OCI-LY1 (cell line): ENCODE results near the gene FAM240A.

Source experiments
- H2AFZ ChIP-seq: fragments of 200-600 bp; sonication (generic), shearing (Covaris generic); 2 replicates; pipeline ENCODE4 v1.6.0; 2014; ENCODE audit warnings: antibody characterized with exemption, mild to moderate bottlenecking, low read length
- H3F3A ChIP-seq: fragments of 200-600 bp; sonication (generic), shearing (Covaris generic); 2 replicates; pipeline ENCODE4 v1.6.0; 2014; ENCODE audit warnings: mild to moderate bottlenecking, antibody characterized with exemption, low read length, moderate library complexity; ENCODE audit not compliant: insufficient read depth
- H3K27ac ChIP-seq: fragments of 200-600 bp; sonication (generic); 2 replicates; pipeline ENCODE4 v1.5.1; 2014; ENCODE audit warnings: low read length, mixed run types, mild to moderate bottlenecking, low read depth; ENCODE audit not compliant: poor library complexity, severe bottlenecking
- H3K27me3 ChIP-seq: fragments of 200-600 bp; sonication (generic); 2 replicates; pipeline ENCODE4 v1.6.0; 2014; ENCODE audit warnings: antibody characterized with exemption, mild to moderate bottlenecking, low read length, moderate library complexity; ENCODE audit not compliant: insufficient read depth
- H3K36me3 ChIP-seq: fragments of 200-600 bp; sonication (generic); 2 replicates; pipeline ENCODE4 v1.6.1; 2014; ENCODE audit warnings: mild to moderate bottlenecking, antibody characterized with exemption, low read length, moderate library complexity, mixed read lengths; ENCODE audit not compliant: insufficient read depth
- H3K4me1 ChIP-seq: fragments of 200-600 bp; sonication (generic); 2 replicates; pipeline ENCODE4 v1.5.1; 2014; ENCODE audit warnings: mild to moderate bottlenecking, low read length, moderate library complexity; ENCODE audit not compliant: insufficient read depth, severe bottlenecking
- H3K4me2 ChIP-seq: fragments of 200-600 bp; sonication (generic), shearing (Covaris generic); 2 replicates; pipeline ENCODE4 v1.6.1; 2014; ENCODE audit warnings: low read length
- H3K4me3 ChIP-seq: fragments of 200-600 bp; sonication (generic); 2 replicates; pipeline ENCODE4 v1.5.1; 2014; ENCODE audit warnings: low read length, low read depth, mild to moderate bottlenecking, mixed read lengths; ENCODE audit not compliant: poor library complexity, severe bottlenecking
- H3K79me2 ChIP-seq: fragments of 200-600 bp; shearing (Covaris generic); 2 replicates; pipeline ENCODE4 v1.6.1; 2016; ENCODE audit warnings: mixed run types, low read length, mixed read lengths; ENCODE audit not compliant: insufficient read depth
- H3K9ac ChIP-seq: fragments of 200-600 bp; sonication (generic), shearing (Covaris generic); 2 replicates; pipeline ENCODE4 v1.6.1; 2014; ENCODE audit warnings: mild to moderate bottlenecking, low read length, mixed read lengths
- H3K9me2 ChIP-seq: fragments of 200-600 bp; sonication (generic), shearing (Covaris generic); 2 replicates; pipeline ENCODE4 v1.6.1; 2014; ENCODE audit warnings: low read depth, mild to moderate bottlenecking, low read length, mixed read lengths
- H3K9me3 ChIP-seq: fragments of 200-600 bp; shearing (Covaris generic); 2 replicates; pipeline ENCODE4 v1.6.1; 2014; ENCODE audit warnings: low read length, mixed read lengths
- H4K20me1 ChIP-seq: fragments of 200-600 bp; sonication (generic), shearing (Covaris generic); 2 replicates; pipeline ENCODE4 v1.6.0; 2016; ENCODE audit warnings: mild to moderate bottlenecking, low read length; ENCODE audit not compliant: insufficient read depth
- EZH2 ChIP-seq: fragments of 200-600 bp; sonication (generic), shearing (Covaris generic); IDR thresholded peaks from 2 replicates; pipeline ENCODE4 v1.8.0; 2017; ENCODE audit warnings: borderline replicate concordance, mixed run types, mild to moderate bottlenecking, antibody characterized with exemption, low read length, moderate library complexity, mixed read lengths
- TF ChIP-seq, protein P1 (sequence below): fragments of 200-600 bp; sonication (generic), shearing (Covaris generic); IDR thresholded peaks from 2 replicates; pipeline ENCODE4 v1.5.1; 2017; ENCODE audit warnings: mild to moderate bottlenecking, antibody characterized with exemption, low read length, moderate library complexity, mixed read lengths

The FAM240A gene

DNA sequence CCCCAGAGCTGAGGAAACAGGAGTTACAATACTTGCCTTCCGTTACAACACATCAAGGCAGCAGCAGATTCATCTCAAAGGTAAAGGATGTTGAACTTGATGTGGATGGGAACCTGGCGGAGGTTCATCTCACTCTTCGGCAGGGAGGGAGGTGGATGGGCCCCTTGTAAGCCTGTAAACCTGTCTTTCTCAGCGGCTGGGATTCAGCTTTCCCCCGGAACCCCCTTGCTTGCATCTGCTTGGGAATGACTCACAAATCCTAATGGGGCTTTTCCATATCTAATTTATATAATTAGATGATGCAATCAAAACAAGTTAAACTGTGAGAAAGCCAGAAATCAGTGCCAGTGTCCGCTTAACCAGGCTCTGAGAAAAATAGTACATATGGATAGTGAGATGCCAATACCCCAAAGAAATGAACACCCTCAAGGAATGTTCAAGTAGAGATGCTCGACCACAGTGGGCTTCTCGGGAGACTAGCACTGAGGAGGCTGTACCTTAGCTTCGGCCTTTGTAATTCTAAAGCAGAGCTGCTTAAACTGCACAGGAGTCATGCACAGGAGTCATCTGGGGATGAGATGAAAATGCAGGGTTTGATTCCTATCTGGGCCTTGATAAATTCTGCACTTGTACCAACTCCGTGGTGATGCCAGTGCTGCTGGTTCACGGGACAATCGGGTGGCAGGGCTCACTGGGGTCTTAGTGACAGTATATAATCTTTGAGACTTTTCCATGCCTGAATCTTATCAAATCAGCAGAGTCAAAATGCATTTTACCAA is 2.2 kb upstream of the FAM240A start:
- H3K9me3 ChIP-seq, result no peaks in the 10 kb centered on the region

DNA sequence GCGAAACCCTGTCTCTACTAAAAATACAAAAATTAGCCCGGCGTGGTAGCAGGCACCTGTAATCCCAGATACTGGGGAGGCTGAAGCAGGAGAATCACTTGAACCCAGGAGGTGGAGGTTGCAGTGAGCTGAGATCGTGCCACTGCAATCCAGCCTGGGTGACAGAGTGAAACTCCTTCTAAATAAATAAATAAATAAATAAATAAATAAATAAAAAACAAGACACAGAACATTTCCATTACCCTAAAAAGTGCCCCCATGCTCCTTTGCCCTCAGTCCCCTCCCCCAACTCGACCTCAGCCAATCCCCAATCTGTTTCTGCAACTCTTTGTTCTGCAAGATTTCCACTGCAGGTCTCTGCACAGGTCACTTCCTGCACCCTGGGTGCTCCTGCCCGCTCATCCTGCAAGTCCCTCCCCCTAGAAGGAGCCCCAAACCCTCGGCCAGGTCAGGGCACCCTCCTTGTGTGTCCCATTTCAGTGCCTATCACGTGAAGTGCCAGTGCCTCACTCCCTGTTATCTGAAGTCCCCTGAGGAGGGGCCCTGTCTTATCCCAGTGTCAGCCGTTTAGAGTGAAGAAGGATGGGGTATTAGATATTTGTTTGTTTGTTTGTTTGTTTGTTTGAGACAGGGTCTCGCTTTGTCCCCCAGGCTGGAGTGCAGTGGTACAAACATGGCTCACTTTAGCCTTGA is 1.1 kb downstream of the FAM240A start:
- no peaks in the 10 kb centered on the region for H3K79me2 ChIP-seq
- no peaks in the 10 kb centered on the region for H4K20me1 ChIP-seq
- no peak overlapping the region for H2AFZ ChIP-seq
- no peak overlapping the region for H3K4me2 ChIP-seq
- H3F3A ChIP-seq, result no peaks in the 10 kb centered on the region
- no peaks in the 10 kb centered on the region for H3K9me2 ChIP-seq
- no peaks in the 10 kb centered on the region for H3K27me3 ChIP-seq
- no peak overlapping the region for H3K4me3 ChIP-seq
- H3K27ac ChIP-seq, result no peak overlapping the region
- no peak overlapping the region for H3K9ac ChIP-seq
- no peaks in the 10 kb centered on the region for H3K4me1 ChIP-seq
- no peak for TF ChIP-seq EZH2
- TF ChIP-seq, protein P1, sequence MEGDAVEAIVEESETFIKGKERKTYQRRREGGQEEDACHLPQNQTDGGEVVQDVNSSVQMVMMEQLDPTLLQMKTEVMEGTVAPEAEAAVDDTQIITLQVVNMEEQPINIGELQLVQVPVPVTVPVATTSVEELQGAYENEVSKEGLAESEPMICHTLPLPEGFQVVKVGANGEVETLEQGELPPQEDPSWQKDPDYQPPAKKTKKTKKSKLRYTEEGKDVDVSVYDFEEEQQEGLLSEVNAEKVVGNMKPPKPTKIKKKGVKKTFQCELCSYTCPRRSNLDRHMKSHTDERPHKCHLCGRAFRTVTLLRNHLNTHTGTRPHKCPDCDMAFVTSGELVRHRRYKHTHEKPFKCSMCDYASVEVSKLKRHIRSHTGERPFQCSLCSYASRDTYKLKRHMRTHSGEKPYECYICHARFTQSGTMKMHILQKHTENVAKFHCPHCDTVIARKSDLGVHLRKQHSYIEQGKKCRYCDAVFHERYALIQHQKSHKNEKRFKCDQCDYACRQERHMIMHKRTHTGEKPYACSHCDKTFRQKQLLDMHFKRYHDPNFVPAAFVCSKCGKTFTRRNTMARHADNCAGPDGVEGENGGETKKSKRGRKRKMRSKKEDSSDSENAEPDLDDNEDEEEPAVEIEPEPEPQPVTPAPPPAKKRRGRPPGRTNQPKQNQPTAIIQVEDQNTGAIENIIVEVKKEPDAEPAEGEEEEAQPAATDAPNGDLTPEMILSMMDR, result no peak
- no peaks in the 10 kb centered on the region for H3K36me3 ChIP-seq
- H3K9me3 ChIP-seq, result no peaks in the 10 kb centered on the region

More for the DNA sequence above, 2.2 kb upstream of the FAM240A start:
- no peak overlapping the region for H3K9ac ChIP-seq
- TF ChIP-seq EZH2, result no peak
- TF ChIP-seq, protein P1, result no peak
- no peaks in the 10 kb centered on the region for H3K4me1 ChIP-seq
- H3K79me2 ChIP-seq, result no peaks in the 10 kb centered on the region
- H3K4me3 ChIP-seq, result no peak overlapping the region
- no peaks in the 10 kb centered on the region for H4K20me1 ChIP-seq
- no peak overlapping the region for H3K4me2 ChIP-seq
- no peak overlapping the region for H2AFZ ChIP-seq
- no peaks in the 10 kb centered on the region for H3K27me3 ChIP-seq
- no peak overlapping the region for H3K27ac ChIP-seq
- no peaks in the 10 kb centered on the region for H3K9me2 ChIP-seq
- H3F3A ChIP-seq, result no peaks in the 10 kb centered on the region
- no peaks in the 10 kb centered on the region for H3K36me3 ChIP-seq

DNA sequence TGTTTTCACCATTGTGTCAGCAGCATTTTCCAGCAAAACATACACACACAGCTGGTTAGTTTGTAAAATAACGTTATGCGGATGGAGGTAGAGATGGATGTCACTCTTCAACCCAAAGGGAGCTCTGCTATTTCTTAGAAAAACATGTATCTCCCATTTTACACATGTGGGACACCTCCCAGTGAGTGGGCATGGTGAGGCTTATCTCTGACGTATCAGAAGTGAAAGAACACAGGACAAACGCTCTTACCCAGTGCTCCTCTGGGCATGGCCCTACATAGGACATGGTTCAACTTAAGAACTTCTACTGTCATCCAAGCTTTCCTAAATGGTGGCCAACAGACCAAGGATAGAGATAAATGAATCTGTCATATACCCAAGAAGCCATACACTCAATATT is 2.1 kb downstream of the FAM240A start:
- Histone ChIP-seq H3K9me3 (no peaks in the 10 kb centered on the region), H3K36me3 (no peaks in the 10 kb centered on the region), H3K4me2 (no peak overlapping the region), H3K4me3 (no peak overlapping the region), H2AFZ (no peak overlapping the region), H3F3A (no peaks in the 10 kb centered on the region), H3K79me2 (no peaks in the 10 kb centered on the region), H3K9ac (no peak overlapping the region), H3K27ac (no peak overlapping the region), H3K4me1 (no peaks in the 10 kb centered on the region), H3K27me3 (no peaks in the 10 kb centered on the region), H3K9me2 (no peaks in the 10 kb centered on the region), H4K20me1 (no peaks in the 10 kb centered on the region)
- TF ChIP-seq, protein P1, result no peak
- no peak for TF ChIP-seq EZH2
